C4-2B (cell line): Measurements from ENCODE around the gene OR51M1.
"Not testable (repeated sequence)": the region's sequence is repeated elsewhere in the genome, so short reads cannot be mapped to it uniquely, and the experiment has no call there.

Source experiments
- H3K27ac ChIP-seq: fragments of 450-650 bp; 2 replicates; pipeline ENCODE4 v1.5.1; 2017
- ZFX ChIP-seq: fragments of 450-650 bp; IDR thresholded peaks from 2 replicates; pipeline ENCODE4 v1.6.1; 2017
- TF ChIP-seq, protein P1 (sequence below): fragments of 450-650 bp; conservative IDR thresholded peaks from 2 replicates; pipeline ENCODE4 v1.5.1; 2017; ENCODE audit warnings: mild to moderate bottlenecking

Gene OR51M1

DNA sequence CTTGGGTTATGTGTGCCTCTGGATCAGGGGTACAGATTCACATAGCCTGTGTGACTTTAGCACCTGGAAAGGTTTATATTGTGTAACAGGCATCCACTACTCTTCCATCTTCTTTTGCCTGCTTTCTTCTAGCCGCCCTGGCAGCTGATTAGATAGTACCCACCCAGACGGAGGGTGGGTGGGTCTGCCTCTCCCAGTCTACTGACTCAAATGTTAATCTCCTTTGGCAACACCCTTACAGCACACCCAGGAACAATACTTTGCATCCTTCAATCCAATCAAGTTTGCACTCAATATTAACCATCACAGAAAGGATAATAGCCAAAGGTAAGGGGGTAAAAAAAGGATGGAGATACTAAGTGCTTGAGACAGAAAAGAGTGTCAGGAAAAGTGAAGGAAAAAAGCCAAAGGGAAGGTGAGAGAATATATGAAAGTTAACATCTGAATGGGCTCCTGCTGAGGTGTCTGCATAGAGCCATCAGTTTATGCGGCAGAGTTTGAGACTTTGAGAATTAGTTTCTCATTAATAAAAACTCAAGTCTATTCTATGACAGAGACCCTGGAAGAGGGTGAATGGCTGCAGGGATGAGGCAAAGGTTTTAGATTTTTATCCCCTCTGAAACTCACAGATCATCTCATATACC is 34.9 kb upstream of the OR51M1 start:
- no peak overlapping the region for H3K27ac ChIP-seq
- TF ChIP-seq ZFX = no peak
- TF ChIP-seq, protein P1, sequence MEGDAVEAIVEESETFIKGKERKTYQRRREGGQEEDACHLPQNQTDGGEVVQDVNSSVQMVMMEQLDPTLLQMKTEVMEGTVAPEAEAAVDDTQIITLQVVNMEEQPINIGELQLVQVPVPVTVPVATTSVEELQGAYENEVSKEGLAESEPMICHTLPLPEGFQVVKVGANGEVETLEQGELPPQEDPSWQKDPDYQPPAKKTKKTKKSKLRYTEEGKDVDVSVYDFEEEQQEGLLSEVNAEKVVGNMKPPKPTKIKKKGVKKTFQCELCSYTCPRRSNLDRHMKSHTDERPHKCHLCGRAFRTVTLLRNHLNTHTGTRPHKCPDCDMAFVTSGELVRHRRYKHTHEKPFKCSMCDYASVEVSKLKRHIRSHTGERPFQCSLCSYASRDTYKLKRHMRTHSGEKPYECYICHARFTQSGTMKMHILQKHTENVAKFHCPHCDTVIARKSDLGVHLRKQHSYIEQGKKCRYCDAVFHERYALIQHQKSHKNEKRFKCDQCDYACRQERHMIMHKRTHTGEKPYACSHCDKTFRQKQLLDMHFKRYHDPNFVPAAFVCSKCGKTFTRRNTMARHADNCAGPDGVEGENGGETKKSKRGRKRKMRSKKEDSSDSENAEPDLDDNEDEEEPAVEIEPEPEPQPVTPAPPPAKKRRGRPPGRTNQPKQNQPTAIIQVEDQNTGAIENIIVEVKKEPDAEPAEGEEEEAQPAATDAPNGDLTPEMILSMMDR = no peak

DNA sequence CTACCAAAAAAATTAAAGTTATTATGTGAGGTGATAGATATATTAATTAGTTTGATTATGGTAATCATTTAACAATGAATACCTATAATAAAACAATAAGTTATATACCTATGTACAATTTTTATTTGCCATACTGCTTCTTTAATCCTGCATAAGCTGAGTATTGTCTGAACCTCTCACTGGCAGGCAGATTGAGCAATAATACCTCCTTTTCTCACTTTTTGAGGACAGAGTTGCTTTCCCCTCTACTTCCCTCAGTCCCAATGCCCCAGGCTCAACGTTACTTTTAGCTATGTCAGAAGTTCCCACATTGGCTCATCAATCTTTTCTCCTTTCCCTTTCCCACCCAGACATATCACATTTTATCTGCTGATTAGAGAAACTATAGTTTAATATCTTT is 34.1 kb upstream of the OR51M1 start:
- H3K27ac ChIP-seq = no peak overlapping the region
- no peak for TF ChIP-seq ZFX
- TF ChIP-seq, protein P1 = no peak

GRCh38 chr11:5351208-5351607 is 32.4 kb upstream of the OR51M1 start, which contains the start of gene OR51B6:
TSS of gene OR51B6 (plus strand) at chr11:5351508. CDS start at chr11:5351508, 0 bp downstream.
- TF ChIP-seq ZFX = no peak
- TF ChIP-seq, protein P1 = no peak
- no peak within 1 kb of the TSS for H3K27ac ChIP-seq

GRCh38 chr11:5356031-5356430 is 27.6 kb upstream of the OR51M1 start:
- H3K27ac ChIP-seq = not testable (repeated sequence)

GRCh38 chr11:5362017-5362625 is 21.5 kb upstream of the OR51M1 start:
- no peak overlapping the region for H3K27ac ChIP-seq
- TF ChIP-seq ZFX = no peak

DNA sequence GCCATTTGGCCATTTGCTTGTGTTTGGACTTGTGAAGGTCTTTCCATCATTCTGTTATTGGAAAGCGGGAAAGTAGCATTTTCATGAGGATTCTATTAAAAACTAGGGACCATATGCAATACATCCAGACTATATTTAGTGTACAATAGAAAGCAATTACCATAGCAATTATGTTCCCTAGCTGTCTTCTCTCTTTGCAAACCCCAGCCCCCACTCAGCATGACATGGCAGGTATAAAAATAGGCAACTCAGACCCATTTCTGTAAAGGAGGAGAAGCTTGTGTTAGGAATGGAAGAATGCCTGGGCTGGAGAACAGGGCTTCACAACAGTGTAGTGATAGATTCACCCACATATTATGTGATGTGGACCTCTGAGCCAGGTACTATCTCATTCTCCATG is 19.9 kb upstream of the OR51M1 start:
- H3K27ac ChIP-seq = no peak overlapping the region
- TF ChIP-seq, protein P1 = no peak
- no peak for TF ChIP-seq ZFX

GRCh38 chr11:5364214-5364613 is 19.4 kb upstream of the OR51M1 start:
- no peak overlapping the region for H3K27ac ChIP-seq
- TF ChIP-seq ZFX = no peak
- TF ChIP-seq, protein P1 = no peak

DNA sequence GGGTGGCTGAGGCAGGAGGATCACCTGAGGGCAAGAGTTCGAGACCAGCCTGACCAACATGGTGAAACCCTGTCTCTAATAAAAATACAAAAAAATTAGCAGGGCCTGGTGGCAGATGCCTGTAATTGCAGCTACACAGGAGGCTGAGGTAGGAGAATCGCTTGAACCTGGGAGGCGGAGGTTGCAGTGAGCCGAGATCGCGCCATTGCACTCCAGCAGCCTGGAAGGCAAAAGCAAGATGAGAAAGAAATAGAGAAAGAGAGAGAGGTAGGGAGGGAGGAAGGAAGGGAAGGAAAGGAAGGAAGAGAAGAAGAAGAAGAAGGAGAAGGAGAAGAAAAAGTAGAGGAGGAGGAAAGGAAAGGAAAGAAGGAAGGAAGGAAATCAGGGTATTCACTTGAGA is 17.2 kb upstream of the OR51M1 start:
- not testable (repeated sequence) for H3K27ac ChIP-seq

- TF ChIP-seq ZFX = no peak
- TF ChIP-seq, protein P1 = no peak
- no peak overlapping the region for H3K27ac ChIP-seq
Measured at GRCh38 chr11:5366856-5367255, 16.8 kb upstream of the OR51M1 start.
